Trophoblast cell (in vitro differentiated cells and primary cell): Measurements from ENCODE around the gene ZNF860.

Experiments used
- DNase-seq, 2 donors: peaks; one replicate each; pipeline ENCODE4 v3.0.0-alpha.2; 2016
- H2AFZ ChIP-seq: 2 replicates; pipeline ENCODE4 v1.6.1; 2013; ENCODE audit warnings: low read length, moderate library complexity, mild to moderate bottlenecking; ENCODE audit not compliant: insufficient read depth, poor library complexity
- H2AK5ac ChIP-seq: 2 replicates; pipeline ENCODE4 v1.6.1; 2013; ENCODE audit warnings: mild to moderate bottlenecking, low read length
- H2BK120ac ChIP-seq: 2 replicates; pipeline ENCODE4 v1.6.1; 2013; ENCODE audit warnings: low read length, mild to moderate bottlenecking, moderate library complexity; ENCODE audit not compliant: insufficient read depth, poor library complexity
- H2BK12ac ChIP-seq: 2 replicates; pipeline ENCODE4 v1.6.1; 2013; ENCODE audit warnings: mild to moderate bottlenecking, low read length, moderate library complexity
- H2BK5ac ChIP-seq: 2 replicates; pipeline ENCODE4 v1.6.1; 2013; ENCODE audit warnings: low read length, low read depth, moderate library complexity, mild to moderate bottlenecking; ENCODE audit not compliant: poor library complexity
- H3K14ac ChIP-seq: 2 replicates; pipeline ENCODE4 v1.6.1; 2013; ENCODE audit warnings: mild to moderate bottlenecking, low read length
- H3K18ac ChIP-seq: 2 replicates; pipeline ENCODE4 v1.6.1; 2013; ENCODE audit warnings: mild to moderate bottlenecking, low read length
- H3K23ac ChIP-seq: 2 replicates; pipeline ENCODE4 v1.6.1; 2013; ENCODE audit warnings: low read length
- H3K27ac ChIP-seq: 2 replicates; pipeline ENCODE4 v1.5.1; 2013; ENCODE audit warnings: low read depth, mild to moderate bottlenecking, inconsistent platforms, low read length, moderate library complexity
- H3K27me3 ChIP-seq: 2 replicates; pipeline ENCODE4 v1.6.1; 2013; ENCODE audit warnings: inconsistent platforms, mild to moderate bottlenecking, low read length, moderate library complexity; ENCODE audit not compliant: insufficient read depth
- H3K36me3 ChIP-seq, 2 experiments: 1 replicate in 1 of 2; 2 replicates in 1 of 2; pipeline ENCODE4 v1.6.1; 2013; ENCODE audit warnings: low read length in 2 of 2, mild to moderate bottlenecking in 2 of 2, moderate library complexity in 1 of 2; ENCODE audit not compliant: insufficient read depth in 2 of 2, control insufficient read depth in 1 of 2
- H3K4ac ChIP-seq: 2 replicates; pipeline ENCODE4 v1.6.1; 2013; ENCODE audit warnings: low read depth, mild to moderate bottlenecking, low read length, moderate library complexity
- H3K4me1 ChIP-seq, 2 experiments: 1 replicate in 1 of 2; 2 replicates in 1 of 2; pipeline ENCODE4 v1.6.1; 2013; ENCODE audit warnings: low read length in 2 of 2, mild to moderate bottlenecking in 2 of 2, moderate library complexity in 1 of 2; ENCODE audit not compliant: insufficient read depth in 2 of 2, control insufficient read depth in 1 of 2
- H3K4me2 ChIP-seq: 2 replicates; pipeline ENCODE4 v1.6.1; 2013; ENCODE audit warnings: inconsistent platforms, mild to moderate bottlenecking, low read length, moderate library complexity
- H3K4me3 ChIP-seq: 2 replicates; pipeline ENCODE4 v1.5.1; 2013; ENCODE audit warnings: mild to moderate bottlenecking, low read depth, low read length, inconsistent platforms
- H3K79me1 ChIP-seq: one replicate; pipeline ENCODE4 v1.6.1; 2013; ENCODE audit warnings: low read length
- H3K79me2 ChIP-seq: 2 replicates; pipeline ENCODE4 v1.6.1; 2013; ENCODE audit warnings: low read length, mild to moderate bottlenecking; ENCODE audit not compliant: control insufficient read depth, insufficient read depth, poor library complexity
- H3K9ac ChIP-seq: 2 replicates; pipeline ENCODE4 v1.6.1; 2013; ENCODE audit warnings: mild to moderate bottlenecking, low read length
- H3K9me3 ChIP-seq: 2 replicates; pipeline ENCODE4 v1.6.1; 2013; ENCODE audit warnings: low read depth, mild to moderate bottlenecking, control low read depth, inconsistent platforms, low read length; ENCODE audit not compliant: insufficient read depth
- H4K12ac ChIP-seq: 2 replicates; pipeline ENCODE4 v1.6.1; 2013; ENCODE audit warnings: low read depth, mild to moderate bottlenecking, low read length, moderate library complexity
- H4K8ac ChIP-seq: 2 replicates; pipeline ENCODE4 v1.6.1; 2013; ENCODE audit warnings: low read depth, mild to moderate bottlenecking, low read length, moderate library complexity
- H4K91ac ChIP-seq: one replicate; pipeline ENCODE4 v1.6.1; 2013; ENCODE audit warnings: low read depth, mild to moderate bottlenecking, low read length, moderate library complexity
- WGBS: extraction: QIAGEN DNeasy Blood & Tissue Kit; methylation state at CpG from one replicate; pipeline ENCODE4 v1.1.7; 2013; ENCODE audit warnings: missing lambda C conversion rate; ENCODE audit not compliant: insufficient read length, insufficient coverage; ENCODE audit errors: extremely low coverage; 5-methylcytosine and 5-hydroxymethylcytosine counted together

The ZNF860 gene

GRCh38 chr3:31948280-31948679, 33.3 kb upstream of the ZNF860 start:
- Histone ChIP-seq H4K12ac (no peak overlapping the region), H2BK12ac (no peak overlapping the region), H2AFZ (no peak overlapping the region), H3K4me2 (no peak overlapping the region), H3K9me3 (peaks cover 3% of the 10 kb centered on the region), H3K4me1 (peaks cover 14 to 20% of the 10 kb centered on the region in 2 experiments), H2BK5ac (no peak overlapping the region), H3K79me2 (peaks cover 1% of the 10 kb centered on the region), H2AK5ac (no peak overlapping the region), H3K27me3 (no peaks in the 10 kb centered on the region), H3K27ac (peak overlapping the region; percentile 48), H3K79me1 (peaks cover 6% of the 10 kb centered on the region), H4K91ac (no peak overlapping the region), H4K8ac (no peak overlapping the region), H3K9ac (peak overlapping the region; percentile 70), H2BK120ac (no peak overlapping the region), H3K4me3 (no peak overlapping the region), H3K18ac (no peak overlapping the region), H3K23ac (no peak overlapping the region), H3K36me3 (no peaks in the 10 kb centered on the region), H3K14ac (no peak overlapping the region), H3K4ac (no peak overlapping the region)
- no CpG with 5 or more reads among the region's 6 CpGs for WGBS
- DNase-seq = no peak

GRCh38 chr3:31952205-31952604, 29.3 kb upstream of the ZNF860 start:
- Histone ChIP-seq H3K9me3 (peaks cover 5% of the 10 kb centered on the region), H3K14ac (no peak overlapping the region), H2AK5ac (no peak overlapping the region), H2BK5ac (no peak overlapping the region), H4K8ac (no peak overlapping the region), H3K4me3 (no peak overlapping the region), H2BK120ac (no peak overlapping the region), H2BK12ac (no peak overlapping the region), H3K27ac (no peak overlapping the region), H3K4me1 (peaks cover 7 to 12% of the 10 kb centered on the region in 2 experiments), H2AFZ (no peak overlapping the region), H3K23ac (no peak overlapping the region), H3K18ac (no peak overlapping the region), H3K79me2 (no peaks in the 10 kb centered on the region), H3K36me3 (peaks cover 0 to 2% of the 10 kb centered on the region in 2 experiments), H3K9ac (peak overlapping the region; percentile 14), H4K12ac (no peak overlapping the region), H3K4ac (no peak overlapping the region), H3K4me2 (no peak overlapping the region), H3K27me3 (no peaks in the 10 kb centered on the region), H3K79me1 (peaks cover 4% of the 10 kb centered on the region), H4K91ac (no peak overlapping the region)
- DNase-seq = no peak
- WGBS = no CpG with 5 or more reads among the region's 4 CpGs

- DNase-seq = no peak
- Histone ChIP-seq H2AK5ac (no peak overlapping the region), H3K27me3 (no peaks in the 10 kb centered on the region), H3K4me3 (no peak overlapping the region), H3K14ac (no peak overlapping the region), H3K9ac (no peak overlapping the region), H3K4ac (no peak overlapping the region), H3K18ac (no peak overlapping the region), H3K27ac (no peak overlapping the region), H2BK5ac (no peak overlapping the region), H3K4me1 (peaks cover under 1 to 3% of the 10 kb centered on the region in 2 experiments), H2BK12ac (no peak overlapping the region), H2AFZ (no peak overlapping the region), H3K36me3 (peaks cover 0 to 2% of the 10 kb centered on the region in 2 experiments), H3K79me2 (no peaks in the 10 kb centered on the region), H3K9me3 (peaks cover 5% of the 10 kb centered on the region), H4K8ac (no peak overlapping the region), H2BK120ac (no peak overlapping the region), H4K91ac (no peak overlapping the region), H3K79me1 (peaks cover 2% of the 10 kb centered on the region), H3K4me2 (no peak overlapping the region), H3K23ac (no peak overlapping the region), H4K12ac (no peak overlapping the region)
- WGBS = no CpG with 5 or more reads among the region's 7 CpGs
Observed at GRCh38 chr3:31953091-31953490, 28.5 kb upstream of the ZNF860 start.

GRCh38 chr3:31953636-31954035, 27.9 kb upstream of the ZNF860 start:
- Histone ChIP-seq H3K14ac (no peak overlapping the region), H3K4me3 (no peak overlapping the region), H2BK120ac (no peak overlapping the region), H3K18ac (no peak overlapping the region), H4K8ac (no peak overlapping the region), H3K79me2 (no peaks in the 10 kb centered on the region), H2BK5ac (no peak overlapping the region), H3K9me3 (peaks cover 5% of the 10 kb centered on the region), H3K27ac (no peak overlapping the region), H3K4me1 (peaks cover 0 to under 1% of the 10 kb centered on the region in 2 experiments), H3K4me2 (no peak overlapping the region), H2AFZ (no peak overlapping the region), H3K9ac (no peak overlapping the region), H3K4ac (no peak overlapping the region), H4K91ac (no peak overlapping the region), H2BK12ac (no peak overlapping the region), H3K36me3 (peaks cover 0 to 2% of the 10 kb centered on the region in 2 experiments), H4K12ac (no peak overlapping the region), H2AK5ac (no peak overlapping the region), H3K27me3 (no peaks in the 10 kb centered on the region), H3K23ac (no peak overlapping the region), H3K79me1 (no peaks in the 10 kb centered on the region)
- no CpG with 5 or more reads among the region's 2 CpGs for WGBS
- no peak for DNase-seq
